GM19099 (cell line): ENCODE data around the gene ABCC11.

Experiments
- POLR2A ChIP-seq: IDR thresholded peaks from 3 replicates; pipeline ENCODE4 v1.6.1; 2011; ENCODE audit warnings: low read depth; ENCODE audit not compliant: insufficient read length; ENCODE audit errors: extremely low read depth

ABCC11 gene

DNA sequence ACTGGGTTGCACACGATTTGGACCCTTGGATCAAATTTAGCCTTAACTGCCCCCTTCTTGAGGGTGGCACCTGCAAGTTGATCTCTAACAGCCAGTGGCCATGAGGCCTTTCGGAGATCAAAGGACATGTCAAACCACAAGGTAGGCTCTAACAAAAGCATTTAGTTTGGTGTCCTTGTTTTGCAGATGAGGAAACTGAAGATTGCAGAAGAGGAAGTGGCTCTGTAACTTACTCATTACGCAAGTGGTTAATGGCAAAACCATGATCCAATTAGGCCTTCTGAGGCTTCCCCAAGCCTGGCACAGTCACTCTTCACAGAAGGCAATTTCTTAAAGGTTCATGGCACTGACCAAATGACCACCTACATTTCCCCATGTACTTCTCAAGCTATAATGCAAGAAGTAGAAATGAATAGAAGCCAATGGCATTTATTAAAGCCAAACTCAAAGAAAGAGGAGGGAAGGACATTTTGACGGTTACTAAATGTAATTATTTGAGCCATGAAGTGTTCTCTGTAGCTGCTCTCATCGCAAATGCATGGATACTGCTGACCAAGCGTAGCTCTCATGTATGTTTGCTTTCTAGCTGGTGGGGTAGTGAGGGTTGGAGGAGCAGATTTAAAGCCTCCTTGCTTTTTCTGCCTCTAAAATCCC lies 58.8 kb downstream of the ABCC11 start:
- no peak for TF ChIP-seq POLR2A

- TF ChIP-seq POLR2A = no peak
These were observed 59.6 kb downstream of the ABCC11 start for GRCh38 chr16:48187779-48188178.

- TF ChIP-seq POLR2A = no peak
These were observed 62.7 kb downstream of the ABCC11 start for GRCh38 chr16:48184681-48185080.

- TF ChIP-seq POLR2A = no peak
These were observed 64.3 kb downstream of the ABCC11 start for GRCh38 chr16:48182979-48183537.

DNA sequence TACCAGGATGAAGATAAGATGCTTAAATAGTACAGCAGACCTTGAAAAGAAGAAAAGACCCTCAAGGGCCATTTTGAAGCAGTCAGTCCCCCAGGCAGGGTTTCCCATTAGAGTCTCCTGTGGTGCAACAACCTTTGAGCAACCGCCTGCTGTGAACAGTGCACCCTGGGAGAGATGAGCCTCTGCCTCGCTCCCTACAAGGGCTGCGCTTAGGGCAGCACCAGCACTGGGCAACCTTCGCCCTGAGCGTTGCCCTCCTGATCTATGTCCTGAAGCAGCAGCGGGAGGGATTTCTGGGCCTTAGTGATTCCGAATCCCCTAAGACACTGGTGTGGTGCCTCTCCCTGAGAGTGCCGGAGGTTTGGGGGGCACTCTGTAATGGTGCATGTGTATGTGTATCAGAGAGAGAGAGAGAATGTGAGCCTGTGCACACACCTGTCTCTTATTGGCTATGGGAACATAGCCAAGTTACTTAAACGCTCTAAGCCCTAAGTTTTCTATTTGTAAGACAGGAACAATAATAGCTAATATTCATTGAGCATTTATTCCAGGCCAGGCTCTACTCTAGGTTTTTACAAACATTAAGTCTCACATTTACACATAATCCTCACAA lies 66.4 kb downstream of the ABCC11 start:
- TF ChIP-seq POLR2A = no peak

GRCh38 chr16:48176635-48177408 lies 70.5 kb downstream of the ABCC11 start:
- no peak for TF ChIP-seq POLR2A

- no peak for TF ChIP-seq POLR2A
These were observed 73.5 kb downstream of the ABCC11 start for GRCh38 chr16:48173889-48174288.

- TF ChIP-seq POLR2A = no peak
These were observed 74.7 kb downstream of the ABCC11 start for GRCh38 chr16:48172682-48173081.

DNA sequence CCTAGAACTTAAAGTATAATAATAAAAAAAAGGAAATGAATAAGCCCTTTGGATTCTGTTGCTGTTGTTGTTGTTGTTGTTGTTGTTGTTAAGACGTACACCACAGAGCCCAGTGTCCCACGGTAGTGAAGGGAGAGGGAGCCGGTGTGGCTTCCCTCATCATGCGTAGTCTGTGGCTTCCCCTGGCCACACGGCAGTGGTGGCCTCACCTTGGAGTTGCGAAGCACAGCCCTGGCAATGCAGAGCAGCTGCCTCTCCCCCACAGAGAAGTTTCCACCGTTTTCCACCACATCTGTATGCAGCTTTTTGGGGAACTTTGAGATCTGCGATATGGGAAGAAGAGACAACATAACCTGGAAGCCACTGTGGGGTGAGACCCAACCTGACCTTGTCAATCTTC lies 77.4 kb downstream of the ABCC11 start:
- no peak for TF ChIP-seq POLR2A

GRCh38 chr16:48168075-48168474 lies 79.3 kb downstream of the ABCC11 start:
- TF ChIP-seq POLR2A = no peak

- no peak for TF ChIP-seq POLR2A
These were observed 81.3 kb downstream of the ABCC11 start for GRCh38 chr16:48165961-48166578.

DNA sequence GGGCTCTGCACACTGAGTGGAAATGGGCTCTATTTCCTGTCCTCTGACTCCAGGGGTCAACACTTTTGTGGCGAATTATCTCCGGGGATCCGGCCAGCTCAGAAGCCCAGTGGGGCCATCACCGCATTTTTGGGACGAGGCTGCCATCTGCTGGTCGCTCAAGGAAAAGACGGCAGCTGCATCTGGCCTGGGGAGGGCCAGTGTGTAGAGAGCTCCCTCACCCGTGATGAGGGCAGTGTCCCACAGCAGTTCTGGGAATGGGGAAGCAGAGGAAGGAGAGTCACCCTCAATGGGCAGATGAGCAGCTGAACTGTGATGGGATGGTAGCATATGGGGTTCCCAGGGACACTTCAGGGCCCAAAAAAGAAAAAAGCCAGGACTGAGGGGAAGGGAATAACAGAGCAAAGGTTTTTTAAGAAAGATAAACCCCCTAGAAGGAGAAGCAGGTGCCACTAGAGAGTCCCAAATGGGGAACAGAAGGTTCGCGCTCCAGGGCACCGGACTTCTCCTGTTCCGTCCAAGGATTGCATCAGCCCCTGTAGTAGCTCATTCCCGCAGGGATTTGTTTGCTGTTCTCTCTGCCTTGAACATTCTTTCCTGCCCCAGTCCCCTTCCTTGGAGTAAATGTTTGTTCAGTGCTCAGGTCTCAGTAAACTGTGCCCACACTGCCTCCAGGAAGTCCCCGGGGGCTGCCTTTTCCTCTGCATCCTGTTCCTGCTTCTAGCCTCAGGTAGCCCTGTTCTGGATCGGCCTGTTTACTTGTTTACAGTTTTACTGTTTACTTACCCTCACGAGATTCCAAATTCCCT lies 82.2 kb downstream of the ABCC11 start:
- no peak for TF ChIP-seq POLR2A

- no peak for TF ChIP-seq POLR2A
These were observed 84.4 kb downstream of the ABCC11 start for GRCh38 chr16:48162839-48163410.

DNA sequence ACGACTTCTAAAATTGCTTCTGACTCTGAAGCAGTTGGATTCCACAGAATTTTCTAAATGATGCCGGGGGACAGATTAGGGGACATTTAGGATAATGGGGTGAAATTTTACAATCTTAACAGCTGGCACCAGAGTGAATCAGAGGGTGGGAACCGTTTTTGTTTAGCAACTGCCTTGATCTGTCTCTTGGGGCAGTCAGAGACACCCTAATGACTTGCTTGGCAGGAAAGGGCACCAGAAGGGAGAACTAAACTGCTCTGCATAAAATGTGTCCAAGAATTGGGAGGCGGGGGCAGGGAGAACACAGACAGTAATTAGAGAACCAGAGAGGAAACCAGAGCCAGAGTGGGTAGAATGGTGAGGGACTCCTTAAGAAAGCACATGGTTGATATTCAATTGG lies 85.4 kb downstream of the ABCC11 start:
- no peak for TF ChIP-seq POLR2A
